ENCODE measurements around the gene PTPRG. TPM values are rescaled to one million over a fixed set of nuclear protein-coding genes. Genes with fewer than 3 reads are reported as not detected.

Gene PTPRG
- total RNA-seq, 1 experiment from 2014 or later, result 69.3 TPM

DNA sequence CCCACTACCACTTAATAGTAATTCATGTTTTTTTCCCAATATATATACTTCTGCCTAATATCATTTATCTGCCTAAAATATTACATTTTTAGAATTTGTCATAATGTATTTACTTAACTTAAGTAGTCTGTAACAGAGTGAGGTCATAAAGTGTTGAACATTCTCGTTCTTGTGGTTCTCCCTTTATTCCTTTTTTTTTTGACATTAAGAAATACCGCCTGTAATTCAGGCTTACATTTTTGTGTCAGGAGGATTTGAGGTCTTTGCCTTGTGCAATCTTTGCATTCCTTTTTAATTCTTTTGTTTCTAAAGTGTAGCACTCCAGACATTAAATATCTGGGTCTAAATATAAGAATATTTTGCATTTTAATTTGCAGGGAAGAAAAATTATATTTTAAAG, 315.4 kb downstream of the PTPRG start:
- Histone ChIP-seq H2BK15ac (ENCODE audit: low read depth, low read length) (no peak overlapping the region), H2BK20ac (ENCODE audit: low read depth, low read length, poor library complexity, severe bottlenecking) (no peak overlapping the region), H2BK12ac (ENCODE audit: insufficient read length, low read depth, low read length) (no peak overlapping the region), H3K4ac (ENCODE audit: low read depth, low read length) (no peak overlapping the region), H3K27me3 (ENCODE audit: insufficient read depth, low read length) (no peaks in the 10 kb centered on the region), H3K56ac (ENCODE audit: insufficient read length, low read depth, low read length) (no peak overlapping the region), H2AFZ (ENCODE audit: low read length) (no peak overlapping the region), H4K8ac (replicated peaks; ENCODE audit: insufficient read length, low read depth, low read length) (no peak overlapping the region), H3K27ac (ENCODE audit: insufficient read length, low read depth, low read length) (no peak overlapping the region), H4K20me1 (ENCODE audit: control insufficient read depth, insufficient read depth, insufficient read length) (no peaks in the 10 kb centered on the region), H3K18ac (ENCODE audit: insufficient read length, low read depth, low read length) (no peak overlapping the region), H3K9me3 (ENCODE audit: control insufficient read depth, low read depth, low read length) (no peaks in the 10 kb centered on the region), H3T11ph (ENCODE audit: low read length) (no peak overlapping the region), H3K23ac (ENCODE audit: insufficient read length, low read depth, low read length) (no peak overlapping the region), H3K4me2 (ENCODE audit: insufficient read depth, insufficient read length, low read length) (no peak overlapping the region), H3K23me2 (ENCODE audit: insufficient read length, low read depth, low read length, poor library complexity, severe bottlenecking) (no peaks in the 10 kb centered on the region), H3K4me1 (ENCODE audit: insufficient read depth, low read length) (peaks cover 19% of the 10 kb centered on the region), H3K79me2 (ENCODE audit: insufficient read depth, low read length) (peaks cover 22% of the 10 kb centered on the region; the same call in 1 of the 2 replicates), H2BK120ac (ENCODE audit: low read depth, low read length, poor library complexity, severe bottlenecking) (no peak overlapping the region), H3K9ac (ENCODE audit: extremely low read depth, insufficient read length, low read length) (no peak overlapping the region), H2AK5ac (ENCODE audit: insufficient read length, low read length) (no peak overlapping the region), H3K14ac (ENCODE audit: insufficient read depth, low read length) (no peak overlapping the region), H2BK5ac (ENCODE audit: insufficient read length, low read length) (no peak overlapping the region), H4K5ac (ENCODE audit: insufficient read length, low read depth, low read length) (no peak overlapping the region), H3K79me1 (ENCODE audit: insufficient read depth, low read depth, low read length, poor library complexity, severe bottlenecking) (no peaks in the 10 kb centered on the region), H4K91ac (ENCODE audit: insufficient read length, low read depth, low read length) (no peak overlapping the region)
- TF ChIP-seq, protein P1, sequence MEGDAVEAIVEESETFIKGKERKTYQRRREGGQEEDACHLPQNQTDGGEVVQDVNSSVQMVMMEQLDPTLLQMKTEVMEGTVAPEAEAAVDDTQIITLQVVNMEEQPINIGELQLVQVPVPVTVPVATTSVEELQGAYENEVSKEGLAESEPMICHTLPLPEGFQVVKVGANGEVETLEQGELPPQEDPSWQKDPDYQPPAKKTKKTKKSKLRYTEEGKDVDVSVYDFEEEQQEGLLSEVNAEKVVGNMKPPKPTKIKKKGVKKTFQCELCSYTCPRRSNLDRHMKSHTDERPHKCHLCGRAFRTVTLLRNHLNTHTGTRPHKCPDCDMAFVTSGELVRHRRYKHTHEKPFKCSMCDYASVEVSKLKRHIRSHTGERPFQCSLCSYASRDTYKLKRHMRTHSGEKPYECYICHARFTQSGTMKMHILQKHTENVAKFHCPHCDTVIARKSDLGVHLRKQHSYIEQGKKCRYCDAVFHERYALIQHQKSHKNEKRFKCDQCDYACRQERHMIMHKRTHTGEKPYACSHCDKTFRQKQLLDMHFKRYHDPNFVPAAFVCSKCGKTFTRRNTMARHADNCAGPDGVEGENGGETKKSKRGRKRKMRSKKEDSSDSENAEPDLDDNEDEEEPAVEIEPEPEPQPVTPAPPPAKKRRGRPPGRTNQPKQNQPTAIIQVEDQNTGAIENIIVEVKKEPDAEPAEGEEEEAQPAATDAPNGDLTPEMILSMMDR (conservative IDR thresholded peaks at IDR 0.05), result no peak
- Mint-ChIP-seq H3K36me3 (ENCODE audit: insufficient read depth in 1 of 3, low read depth in 3 of 3) (no peaks in the 10 kb centered on the region), H3K9me3 (no peaks in the 10 kb centered on the region), H3K27me3 (ENCODE audit: low read depth) (no peaks in the 10 kb centered on the region), H3K4me3 (no peak overlapping the region), H3K4me1 (peaks cover 78 to 84% of the 10 kb centered on the region in 2 experiments), H3K27ac (peak overlapping the region in 1 of 3 experiments; percentile 92; a peak in 1 of 7 replicates)
- no peak for DNase-seq
- no CpG with 5 or more reads among the region's 2 CpGs for WGBS (ENCODE audit: extremely low coverage, insufficient read length, low lambda C conversion rate)
